IMR-90 (cell line): ENCODE results near the gene ATP5F1D.

Experiments
- CTCF ChIP-seq: conservative IDR thresholded peaks from 2 replicates; pipeline ENCODE4 v1.5.1; 2012; ENCODE audit warnings: mild to moderate bottlenecking, low read depth, low read length, improper control_type of control experiment
- ELK1 ChIP-seq: fragments of 150-350 bp; IDR thresholded peaks from 2 replicates; pipeline ENCODE4 v1.6.1; 2016; ENCODE audit warnings: low read depth, mild to moderate bottlenecking, low read length, moderate library complexity, borderline replicate concordance
- FOS ChIP-seq: fragments of 150-350 bp; IDR thresholded peaks from 2 replicates; pipeline ENCODE4 v1.6.1; 2016; ENCODE audit warnings: low read depth, low read length
- MAFK ChIP-seq: IDR thresholded peaks from 2 replicates; pipeline ENCODE4 v1.6.1; 2012; ENCODE audit warnings: low read depth, low read length, improper control_type of control experiment
- POLR2A ChIP-seq: IDR thresholded peaks from 2 replicates; pipeline ENCODE4 v1.6.1; 2012; ENCODE audit warnings: mild to moderate bottlenecking, low read depth, low read length
- RAD21 ChIP-seq: IDR thresholded peaks from 2 replicates; pipeline ENCODE4 v1.6.1; 2012; ENCODE audit warnings: low read length, improper control_type of control experiment
- RFX5 ChIP-seq: IDR thresholded peaks from 2 replicates; pipeline ENCODE4 v1.8.0; 2012; ENCODE audit warnings: low read depth, mild to moderate bottlenecking, low read length, moderate library complexity
- SMC3 ChIP-seq: fragments of 150-350 bp; IDR thresholded peaks from 2 replicates; pipeline ENCODE4 v1.6.1; 2016; ENCODE audit warnings: low read depth, mild to moderate bottlenecking, antibody characterized with exemption, low read length, moderate library complexity
- USF2 ChIP-seq: fragments of 150-350 bp; IDR thresholded peaks from 2 replicates; pipeline ENCODE4 v1.6.1; 2017; ENCODE audit warnings: mild to moderate bottlenecking, antibody characterized with exemption, low read length, low read depth

GRCh38 chr19:1217366-1217765 lies 24.2 kb upstream of the ATP5F1D start:
- no peak; the same call in 1 of the 2 replicates for TF ChIP-seq POLR2A
- no peak for TF ChIP-seq USF2
- no peak for TF ChIP-seq MAFK
- no peak for TF ChIP-seq CTCF
- no peak for TF ChIP-seq RAD21
- no peak for TF ChIP-seq SMC3
- TF ChIP-seq ELK1: no peak
- TF ChIP-seq FOS: no peak
- TF ChIP-seq RFX5: no peak
